ENCODE results near the gene RACK1. TPM values are rescaled to one million over a fixed set of nuclear protein-coding genes. Genes with fewer than 3 reads are reported as not detected.

The RACK1 gene
- total and polyA plus RNA-seq, 2 of the 8 experiments (the other 6 are each of a cell fraction or from before 2014, with no cell fraction given), result 2,589 to 7,971 TPM

DNA sequence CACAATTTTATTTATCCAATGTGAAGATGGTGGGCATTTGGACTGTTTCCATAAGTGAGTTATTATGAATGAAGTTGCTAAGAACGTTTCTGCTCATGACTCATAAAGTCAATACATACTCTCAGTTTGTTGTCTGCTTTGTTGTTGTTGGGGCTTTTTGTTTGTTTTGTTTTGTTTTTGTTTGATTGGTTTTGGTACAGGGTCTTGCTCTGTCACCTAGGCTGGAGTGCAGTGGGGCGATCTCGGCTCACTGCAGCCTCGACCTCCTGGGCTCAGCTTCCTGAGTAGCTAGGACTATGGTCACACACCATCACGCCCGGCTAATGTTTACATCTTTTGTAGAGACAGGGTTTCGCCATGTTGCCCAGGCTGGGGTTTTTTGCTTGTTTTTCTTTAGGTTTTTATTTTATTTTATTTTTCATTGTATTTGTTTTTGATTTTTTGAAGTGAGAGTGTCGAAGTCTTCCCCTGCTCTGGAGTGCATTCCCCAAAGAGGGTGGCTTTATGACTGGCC is 56.7 kb downstream of the RACK1 start:
- ChIA-PET CTCF (ENCODE audit: partially characterized antibody) (interaction anchor here (0.6 to 12.3 kb wide), 6 partner anchors 12 to 58 kb away, joined by 3 to 197 read pairs (median 10); partner anchors contain the start of gene TRIM7), POLR2A (ENCODE audit: partially characterized antibody) (interaction anchor here (0.9 to 11.9 kb wide), 6 partner anchors 10 to 94 kb away, joined by 3 to 90 read pairs (median 7); partner anchors contain the start of genes RACK1 and TRIM7)
- Histone ChIP-seq H4K91ac (replicated peaks; ENCODE audit: insufficient read length, low read length) (no peak overlapping the region), H3K9me3 (ENCODE audit: insufficient read depth in 2 of 2, low read depth in 1 of 2, low read length in 1 of 2) (no peaks in the 10 kb centered on the region; a peak in 1 of 4 replicates), H2BK12ac (ENCODE audit: low read depth, low read length) (no peak overlapping the region; the same call in 1 of the 2 replicates), H4K8ac (ENCODE audit: extremely low read depth, insufficient read depth, low read length) (no peak overlapping the region), H2BK20ac (ENCODE audit: low read length) (no peak overlapping the region), H3K56ac (replicated peaks; ENCODE audit: insufficient read length, low read depth, low read length) (no peak overlapping the region), H2BK15ac (ENCODE audit: low read length) (no peak overlapping the region), H3K27ac (ENCODE audit: low read depth, low read length) (no peak overlapping the region), H3K4me2 (ENCODE audit: insufficient read depth in 1 of 2, low read depth in 2 of 2, low read length in 2 of 2) (peak overlapping the region; percentile 69 to 96), H4K5ac (ENCODE audit: insufficient read length, low read depth, low read length) (no peak overlapping the region), H3K79me1 (ENCODE audit: low read depth, low read length) (no peaks in the 10 kb centered on the region), H3K4ac (replicated peaks; ENCODE audit: insufficient read length, low read depth, low read length) (no peak overlapping the region), H3K23ac (ENCODE audit: insufficient read length) (no peak overlapping the region), H3K4me1 (replicated peaks in 1 of 4; ENCODE audit: control insufficient read depth in 3 of 4, insufficient read depth in 4 of 4, low read length in 3 of 4) (peaks cover 0 to 11% (median 2%) of the 10 kb centered on the region in 4 experiments; a peak in 4 of 7 replicates), H2BK5ac (ENCODE audit: low read depth, low read length) (no peak overlapping the region), H3K9ac (replicated peaks in 1 of 4; ENCODE audit: extremely low read depth in 1 of 4, low read depth in 3 of 4, low read length in 3 of 4) (peak overlapping the region in 1 of 4 experiments; percentile 9; a peak in 1 of 7 replicates), H3K23me2 (ENCODE audit: low read depth, low read length) (peaks cover 32% of the 10 kb centered on the region), H2BK120ac (replicated peaks; ENCODE audit: low read depth, low read length) (no peak overlapping the region), H3K18ac (ENCODE audit: extremely low read depth, low read length) (no peak overlapping the region; the same call in 1 of the 2 replicates), H3K36me3 (ENCODE audit: control insufficient read depth in 2 of 4, insufficient read depth in 4 of 4, low read length in 3 of 4) (no peaks in the 10 kb centered on the region), H2AK5ac (ENCODE audit: low read depth, low read length) (no peak overlapping the region), H2AFZ (ENCODE audit: low read length) (0 out of 2 replicates have a peak overlapping the region, but pooled peaks have one; percentile 49), H3K4me3 (ENCODE audit: extremely low read depth in 1 of 4, insufficient read depth in 2 of 4, low read depth in 3 of 4, low read length in 4 of 4) (peak overlapping the region; percentile 62 to 90 (median 78)), H3K79me2 (ENCODE audit: control insufficient read depth in 1 of 2, insufficient read depth in 2 of 2, low read length in 2 of 2) (no peaks in the 10 kb centered on the region), H3K27me3 (replicated peaks in 1 of 4; ENCODE audit: control insufficient read depth in 3 of 4, extremely low read depth in 1 of 4, insufficient read depth in 3 of 4, low read length in 3 of 4) (peaks cover 15 to 26% (median 23%) of the 10 kb centered on the region in 4 experiments; a peak in 6 of 7 replicates), H3K14ac (ENCODE audit: insufficient read length) (no peak overlapping the region), H4K20me1 (replicated peaks in 1 of 2; ENCODE audit: control insufficient read depth in 1 of 2, insufficient read depth in 2 of 2, low read length in 2 of 2) (peaks cover 2 to 4% of the 10 kb centered on the region in 2 experiments)
- FAIRE-seq (no peak), DNase-seq (ENCODE audit: low read depth in 1 of 2, low spot score in 2 of 2) (no peak)
- 23% methylated on average over 8 of the region's 8 CpGs; no CpG with 5 or more reads in 1 of the 2 experiments for WGBS, 2 experiments (ENCODE audit: extremely low coverage in 1 of 2, insufficient coverage in 1 of 2, insufficient read length in 1 of 2, insufficient replicate concordance in 2 of 2, low coverage in 1 of 2, low lambda C conversion rate in 2 of 2, missing lambda C conversion rate in 1 of 2)
- no peak for TF ChIP-seq EGR1 (IDR thresholded peaks at IDR 0.05; ENCODE audit: borderline replicate concordance, low read depth, low read length)
- TF ChIP-seq KDM1A (IDR thresholded peaks at IDR 0.05; ENCODE audit: borderline replicate concordance, low read length), result no peak
- no peak for TF ChIP-seq JUN (IDR thresholded peaks at IDR 0.05; ENCODE audit: low read depth, low read length)
- no peak for TF ChIP-seq NRF1 (IDR thresholded peaks at IDR 0.05; ENCODE audit: low read depth, low read length)
- no peak for TF ChIP-seq CBX8 (IDR thresholded peaks at IDR 0.05; ENCODE audit: borderline replicate concordance, low read depth, low read length)
- TF ChIP-seq SP2 (IDR thresholded peaks at IDR 0.05; ENCODE audit: low read length), result no peak
- no peak for TF ChIP-seq RNF2 (IDR thresholded peaks at IDR 0.05; ENCODE audit: borderline replicate concordance, low read depth, low read length, missing control alignments, poor library complexity, severe bottlenecking)
- TF ChIP-seq HDAC2 (IDR thresholded peaks at IDR 0.05; ENCODE audit: borderline replicate concordance in 1 of 2, low read depth in 2 of 2, low read length in 2 of 2), result no peak
- no peak for TF ChIP-seq RFX5 (IDR thresholded peaks at IDR 0.05; ENCODE audit: borderline replicate concordance, low read depth, low read length)
- no peak for TF ChIP-seq TCF12 (IDR thresholded peaks at IDR 0.05; ENCODE audit: low read depth, low read length)
- TF ChIP-seq BCL11A (IDR thresholded peaks at IDR 0.05; ENCODE audit: low read depth in 2 of 2, low read length in 2 of 2), result no peak
- no peak for TF ChIP-seq RXRA (IDR thresholded peaks at IDR 0.05; ENCODE audit: insufficient read depth, low read depth, low read length)
- TF ChIP-seq CEBPB (IDR thresholded peaks at IDR 0.05; ENCODE audit: low read depth, low read length), result no peak
